ENCODE data around the gene INA. TPM values are rescaled to one million over a fixed set of nuclear protein-coding genes. Genes with fewer than 3 reads are reported as not detected.
"Not testable (repeated sequence)": the region's sequence is repeated elsewhere in the genome, so short reads cannot be mapped to it uniquely, and the experiment has no call there.

Gene INA
- total and polyA plus RNA-seq, 5 donors from 2014 or later: not detected

GRCh38 chr10:103241262-103242011 lies 35.5 kb upstream of the INA start:
- H3K27ac Mint-ChIP-seq: peak overlapping the region in 1 of 3 donors; percentile 52
- no peaks in the 10 kb centered on the region for H3K27me3 ChIP-seq (ENCODE audit: control insufficient read depth, insufficient read depth, low read length)
- peaks cover 0 to 18% (median 7%) of the 10 kb centered on the region in 4 donors for H3K4me1 Mint-ChIP-seq
- peaks cover 0 to 3% (median 0%) of the 10 kb centered on the region in 7 donors for H3K9me3 Mint-ChIP-seq
- H3K9me3 ChIP-seq (ENCODE audit: control insufficient read depth in 2 of 2, low read length in 2 of 2): no peaks in the 10 kb centered on the region
- no peaks in the 10 kb centered on the region for H3K4me1 ChIP-seq (ENCODE audit: control insufficient read depth, insufficient read depth, low read length, poor library complexity, severe bottlenecking)
- no peak overlapping the region for H3K4me3 Mint-ChIP-seq
- H3K4me3 ChIP-seq (ENCODE audit: low read depth, low read length): no peak overlapping the region
- ATAC-seq (ENCODE audit: low read depth in 2 of 2) (no peak), DNase-seq (peak in 1 of 3 donors; percentile 25)
- H3K36me3 Mint-ChIP-seq: no peaks in the 10 kb centered on the region
- no peaks in the 10 kb centered on the region for H3K36me3 ChIP-seq (ENCODE audit: control insufficient read depth, insufficient read depth, low read length)
- H3K27me3 Mint-ChIP-seq: peaks cover 4% of the 10 kb centered on the region
- no peak overlapping the region for H3K27ac ChIP-seq (ENCODE audit: insufficient read depth, low read length, poor library complexity, severe bottlenecking)

GRCh38 chr10:103244666-103245271 lies 32.2 kb upstream of the INA start:
- no peak overlapping the region for H3K27ac Mint-ChIP-seq

GRCh38 chr10:103245587-103245986 lies 31.4 kb upstream of the INA start, which contains the start of gene RPEL1:
Gene RPEL1 (plus strand): TSS chr10:103245887. CDS start chr10:103245997, 110 bp downstream.
- H3K9me3 ChIP-seq (ENCODE audit: control insufficient read depth in 2 of 2, low read length in 2 of 2); DNase-seq; H3K27ac Mint-ChIP-seq; H3K9me3 Mint-ChIP-seq; H3K27ac ChIP-seq (ENCODE audit: insufficient read depth, low read length, poor library complexity, severe bottlenecking); H3K27me3 ChIP-seq (ENCODE audit: control insufficient read depth, insufficient read depth, low read length); H3K4me1 ChIP-seq (ENCODE audit: control insufficient read depth, insufficient read depth, low read length, poor library complexity, severe bottlenecking); H3K4me1 Mint-ChIP-seq; H3K4me3 Mint-ChIP-seq; H3K4me3 ChIP-seq (ENCODE audit: low read depth, low read length); H3K36me3 ChIP-seq (ENCODE audit: control insufficient read depth, insufficient read depth, low read length); ATAC-seq (ENCODE audit: low read depth in 2 of 2); H3K36me3 Mint-ChIP-seq: not testable (repeated sequence)
- peaks cover 16% of the 10 kb centered on the region for H3K27me3 Mint-ChIP-seq

More at GRCh38 chr10:103244666-103245271, 32.2 kb upstream of the INA start:
- peaks cover 0 to 4% (median 0%) of the 10 kb centered on the region in 7 donors for H3K9me3 Mint-ChIP-seq
- Histone ChIP-seq H3K9me3 (ENCODE audit: control insufficient read depth in 2 of 2, low read length in 2 of 2) (no peaks in the 10 kb centered on the region), H3K27me3 (ENCODE audit: control insufficient read depth, insufficient read depth, low read length) (no peaks in the 10 kb centered on the region), H3K4me3 (ENCODE audit: low read depth, low read length) (no peak overlapping the region), H3K36me3 (ENCODE audit: control insufficient read depth, insufficient read depth, low read length) (no peaks in the 10 kb centered on the region), H3K4me1 (ENCODE audit: control insufficient read depth, insufficient read depth, low read length, poor library complexity, severe bottlenecking) (no peaks in the 10 kb centered on the region), H3K27ac (ENCODE audit: insufficient read depth, low read length, poor library complexity, severe bottlenecking) (no peak overlapping the region)
- no peak overlapping the region for H3K4me3 Mint-ChIP-seq
- ATAC-seq (ENCODE audit: low read depth in 2 of 2) (no peak), DNase-seq (peak; percentile 33 to 70 (median 57))
- H3K4me1 Mint-ChIP-seq: peaks cover 0 to 12% (median 7%) of the 10 kb centered on the region in 4 donors
- no peaks in the 10 kb centered on the region for H3K36me3 Mint-ChIP-seq
- peaks cover 13% of the 10 kb centered on the region for H3K27me3 Mint-ChIP-seq

- Mint-ChIP-seq H3K27ac (no peak overlapping the region), H3K27me3 (peaks cover 16% of the 10 kb centered on the region), H3K4me3 (no peak overlapping the region), H3K4me1 (peaks cover 0 to 7% (median 3%) of the 10 kb centered on the region in 4 donors), H3K36me3 (no peaks in the 10 kb centered on the region), H3K9me3 (peaks cover 0 to 4% (median 0%) of the 10 kb centered on the region in 7 donors)
- Histone ChIP-seq H3K27ac (ENCODE audit: insufficient read depth, low read length, poor library complexity, severe bottlenecking) (no peak overlapping the region), H3K4me3 (ENCODE audit: low read depth, low read length) (no peak overlapping the region), H3K9me3 (ENCODE audit: control insufficient read depth in 2 of 2, low read length in 2 of 2) (no peaks in the 10 kb centered on the region), H3K4me1 (ENCODE audit: control insufficient read depth, insufficient read depth, low read length, poor library complexity, severe bottlenecking) (no peaks in the 10 kb centered on the region), H3K27me3 (ENCODE audit: control insufficient read depth, insufficient read depth, low read length) (no peaks in the 10 kb centered on the region), H3K36me3 (ENCODE audit: control insufficient read depth, insufficient read depth, low read length) (no peaks in the 10 kb centered on the region)
- ATAC-seq (ENCODE audit: low read depth in 2 of 2) (no peak), DNase-seq (no peak)
Measured at GRCh38 chr10:103246324-103246723, 30.6 kb upstream of the INA start.

GRCh38 chr10:103254113-103254512 lies 22.8 kb upstream of the INA start:
- H3K4me1 Mint-ChIP-seq: peaks cover 0 to 2% (median 0%) of the 10 kb centered on the region in 4 donors

GRCh38 chr10:103254538-103255325 lies 22.2 kb upstream of the INA start:
- Histone ChIP-seq H3K9me3 (ENCODE audit: control insufficient read depth in 2 of 2, low read length in 2 of 2) (no peaks in the 10 kb centered on the region), H3K4me1 (ENCODE audit: control insufficient read depth, insufficient read depth, low read length, poor library complexity, severe bottlenecking) (no peaks in the 10 kb centered on the region), H3K36me3 (ENCODE audit: control insufficient read depth, insufficient read depth, low read length) (no peaks in the 10 kb centered on the region), H3K4me3 (ENCODE audit: low read depth, low read length) (no peak overlapping the region), H3K27ac (ENCODE audit: insufficient read depth, low read length, poor library complexity, severe bottlenecking) (no peak overlapping the region), H3K27me3 (ENCODE audit: control insufficient read depth, insufficient read depth, low read length) (no peaks in the 10 kb centered on the region)
- Mint-ChIP-seq H3K27me3 (peaks cover 7% of the 10 kb centered on the region), H3K4me1 (peaks cover 0 to 2% (median 0%) of the 10 kb centered on the region in 4 donors), H3K27ac (peak overlapping the region in 1 of 3 donors; percentile 46), H3K9me3 (peaks cover 0 to 7% (median 5%) of the 10 kb centered on the region in 7 donors), H3K36me3 (peaks cover 4% of the 10 kb centered on the region), H3K4me3 (no peak overlapping the region)
- ATAC-seq (ENCODE audit: low read depth in 2 of 2) (no peak), DNase-seq (no peak)

More at GRCh38 chr10:103254113-103254512, 22.8 kb upstream of the INA start:
- Histone ChIP-seq H3K27ac (ENCODE audit: insufficient read depth, low read length, poor library complexity, severe bottlenecking) (no peak overlapping the region), H3K27me3 (ENCODE audit: control insufficient read depth, insufficient read depth, low read length) (no peaks in the 10 kb centered on the region), H3K36me3 (ENCODE audit: control insufficient read depth, insufficient read depth, low read length) (no peaks in the 10 kb centered on the region), H3K9me3 (ENCODE audit: control insufficient read depth in 2 of 2, low read length in 2 of 2) (no peaks in the 10 kb centered on the region), H3K4me1 (ENCODE audit: control insufficient read depth, insufficient read depth, low read length, poor library complexity, severe bottlenecking) (no peaks in the 10 kb centered on the region), H3K4me3 (ENCODE audit: low read depth, low read length) (no peak overlapping the region)
- Mint-ChIP-seq H3K27me3 (peaks cover 11% of the 10 kb centered on the region), H3K27ac (no peak overlapping the region), H3K36me3 (peaks cover 4% of the 10 kb centered on the region), H3K9me3 (peaks cover 0 to 5% (median 4%) of the 10 kb centered on the region in 7 donors), H3K4me3 (no peak overlapping the region)
- ATAC-seq (ENCODE audit: low read depth in 2 of 2) (no peak), DNase-seq (no peak)

GRCh38 chr10:103256613-103257012 lies 20.3 kb upstream of the INA start:
- Mint-ChIP-seq H3K36me3 (peaks cover 4% of the 10 kb centered on the region), H3K9me3 (peaks cover 0 to 14% (median 5%) of the 10 kb centered on the region in 7 donors), H3K4me1 (no peaks in the 10 kb centered on the region), H3K27me3 (no peaks in the 10 kb centered on the region), H3K27ac (no peak overlapping the region), H3K4me3 (no peak overlapping the region)
- DNase-seq: no peak
- Histone ChIP-seq H3K27me3 (ENCODE audit: control insufficient read depth, insufficient read depth, low read length) (no peaks in the 10 kb centered on the region), H3K27ac (ENCODE audit: insufficient read depth, low read length, poor library complexity, severe bottlenecking) (no peak overlapping the region), H3K4me1 (ENCODE audit: control insufficient read depth, insufficient read depth, low read length, poor library complexity, severe bottlenecking) (no peaks in the 10 kb centered on the region), H3K9me3 (ENCODE audit: control insufficient read depth in 2 of 2, low read length in 2 of 2) (no peaks in the 10 kb centered on the region), H3K4me3 (ENCODE audit: low read depth, low read length) (no peak overlapping the region), H3K36me3 (ENCODE audit: control insufficient read depth, insufficient read depth, low read length) (no peaks in the 10 kb centered on the region)
- ATAC-seq (ENCODE audit: low read depth in 2 of 2): no peak

Measured in CD4-positive, CD25-positive, alpha-beta regulatory T cell (primary cell).